H1 (cell line): ENCODE measurements around the gene CUX1. TPM values are rescaled to one million over a fixed set of nuclear protein-coding genes. Genes with fewer than 3 reads are reported as not detected.

ENCODE experiments used
- CEBPB ChIP-seq: IDR thresholded peaks from 2 replicates; pipeline ENCODE4 v1.6.1; 2012; ENCODE audit warnings: low read depth, low read length
- CHD1 ChIP-seq: IDR thresholded peaks from 2 replicates; pipeline ENCODE4 v1.6.1; 2012; ENCODE audit warnings: low read depth, low read length, improper control_type of control experiment
- FOSL1 ChIP-seq: IDR thresholded peaks from 2 replicates; pipeline ENCODE4 v1.6.1; 2011; ENCODE audit warnings: mild to moderate bottlenecking, low read depth, low read length, moderate library complexity; ENCODE audit not compliant: insufficient read depth
- KDM1A ChIP-seq: fragments of 200-600, 300-600 bp; sonication (generic); IDR thresholded peaks from 2 replicates; pipeline ENCODE4 v1.7.1; 2016; ENCODE audit warnings: mild to moderate bottlenecking, low read length, borderline replicate concordance
- PHF8 ChIP-seq: fragments of 200-600 bp; sonication (generic); conservative IDR thresholded peaks from 2 replicates; pipeline ENCODE4 v1.7.1; 2012; ENCODE audit warnings: low read depth, mild to moderate bottlenecking, inconsistent platforms, low read length, moderate library complexity
- POLR2A ChIP-seq, 2 experiments: IDR thresholded peaks; 1 replicate in 1 of 2; 2 replicates in 1 of 2; pipeline ENCODE4 v1.6.1; 2011; ENCODE audit warnings: low read depth in 2 of 2, low read length in 2 of 2, mild to moderate bottlenecking in 2 of 2; ENCODE audit errors: control extremely low read depth in 1 of 2
- SP4 ChIP-seq: IDR thresholded peaks from 2 replicates; pipeline ENCODE4 v1.6.1; 2012; ENCODE audit warnings: low read length, inconsistent platforms
- TAF1 ChIP-seq: IDR thresholded peaks from 2 replicates; pipeline ENCODE4 v1.6.1; 2011; ENCODE audit warnings: mild to moderate bottlenecking, low read depth, low read length
- TBP ChIP-seq: IDR thresholded peaks from 2 replicates; pipeline ENCODE4 v1.6.1; 2011; ENCODE audit warnings: low read depth, low read length, improper control_type of control experiment
- ZNF274 ChIP-seq: IDR thresholded peaks from 2 replicates; pipeline ENCODE4 v1.7.0; 2012; ENCODE audit warnings: low read length, borderline replicate concordance; ENCODE audit errors: extremely low read depth
- polyA plus RNA-seq, 7 experiments: library from polyadenylated mRNA; depleted of rRNA in 3 of 7; stranded (reverse) in 5 of 7; unstranded in 2 of 7; fragments of >200 nt in 5 of 7; fragments of 200-250 nt in 2 of 7; gene quantifications; 1 replicate in 5 of 7; 2 replicates in 1 of 7; 4 replicates in 1 of 7; pipeline versions ENCODE4 v1.2.1 to v1.2.3, GENCODE V29; 2011 to 2013; ENCODE audit warnings: missing spikeins in 2 of 7, mixed read lengths in 2 of 7
- total RNA-seq: library from RNA; stranded (reverse); fragmentation: NEBNext Ultra II Directional; extraction: Animal tissue kit (Norgen Biotek cat#: 25700); gene quantifications from 2 replicates; pipeline ENCODE4 v1.2.1, GENCODE V29; 2021
- TF ChIP-seq, protein P1 (sequence below): fragments of 300-600 bp; sonication (generic); IDR thresholded peaks from 2 replicates; pipeline ENCODE4 v1.7.1; 2012; ENCODE audit warnings: low read length, moderate library complexity, mild to moderate bottlenecking, inconsistent platforms; ENCODE audit not compliant: insufficient replicate concordance
- TF ChIP-seq, protein P2 (sequence below): IDR thresholded peaks from 2 replicates; pipeline ENCODE4 v1.6.1; 2012; ENCODE audit warnings: low read length, inconsistent platforms

The CUX1 gene
- total and polyA plus RNA-seq, 2 of the 8 experiments (the other 6 are each of a cell fraction or from before 2014, with no cell fraction given): 21.6 to 65.9 TPM

DNA sequence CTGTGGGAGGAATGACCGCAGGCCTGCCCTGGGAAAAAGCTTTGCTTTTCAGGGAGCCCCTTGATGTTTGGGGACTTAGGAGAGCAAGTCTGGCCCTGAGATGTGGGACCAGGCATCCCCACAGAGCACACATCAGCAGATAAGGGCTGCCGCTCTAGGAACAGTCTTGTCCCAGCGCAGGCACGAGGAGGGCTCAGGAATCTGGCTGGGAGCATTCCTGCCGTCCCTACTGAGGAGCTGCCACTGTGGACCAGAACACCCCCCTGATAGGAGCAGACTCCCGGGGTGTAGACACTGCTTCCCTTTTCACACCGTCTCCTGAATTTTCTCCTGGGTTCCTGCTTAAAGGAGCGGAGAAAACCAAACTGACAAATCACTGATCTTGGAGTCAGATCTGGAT is 232.3 kb downstream of the CUX1 start (continued):
- TF ChIP-seq, protein P1, sequence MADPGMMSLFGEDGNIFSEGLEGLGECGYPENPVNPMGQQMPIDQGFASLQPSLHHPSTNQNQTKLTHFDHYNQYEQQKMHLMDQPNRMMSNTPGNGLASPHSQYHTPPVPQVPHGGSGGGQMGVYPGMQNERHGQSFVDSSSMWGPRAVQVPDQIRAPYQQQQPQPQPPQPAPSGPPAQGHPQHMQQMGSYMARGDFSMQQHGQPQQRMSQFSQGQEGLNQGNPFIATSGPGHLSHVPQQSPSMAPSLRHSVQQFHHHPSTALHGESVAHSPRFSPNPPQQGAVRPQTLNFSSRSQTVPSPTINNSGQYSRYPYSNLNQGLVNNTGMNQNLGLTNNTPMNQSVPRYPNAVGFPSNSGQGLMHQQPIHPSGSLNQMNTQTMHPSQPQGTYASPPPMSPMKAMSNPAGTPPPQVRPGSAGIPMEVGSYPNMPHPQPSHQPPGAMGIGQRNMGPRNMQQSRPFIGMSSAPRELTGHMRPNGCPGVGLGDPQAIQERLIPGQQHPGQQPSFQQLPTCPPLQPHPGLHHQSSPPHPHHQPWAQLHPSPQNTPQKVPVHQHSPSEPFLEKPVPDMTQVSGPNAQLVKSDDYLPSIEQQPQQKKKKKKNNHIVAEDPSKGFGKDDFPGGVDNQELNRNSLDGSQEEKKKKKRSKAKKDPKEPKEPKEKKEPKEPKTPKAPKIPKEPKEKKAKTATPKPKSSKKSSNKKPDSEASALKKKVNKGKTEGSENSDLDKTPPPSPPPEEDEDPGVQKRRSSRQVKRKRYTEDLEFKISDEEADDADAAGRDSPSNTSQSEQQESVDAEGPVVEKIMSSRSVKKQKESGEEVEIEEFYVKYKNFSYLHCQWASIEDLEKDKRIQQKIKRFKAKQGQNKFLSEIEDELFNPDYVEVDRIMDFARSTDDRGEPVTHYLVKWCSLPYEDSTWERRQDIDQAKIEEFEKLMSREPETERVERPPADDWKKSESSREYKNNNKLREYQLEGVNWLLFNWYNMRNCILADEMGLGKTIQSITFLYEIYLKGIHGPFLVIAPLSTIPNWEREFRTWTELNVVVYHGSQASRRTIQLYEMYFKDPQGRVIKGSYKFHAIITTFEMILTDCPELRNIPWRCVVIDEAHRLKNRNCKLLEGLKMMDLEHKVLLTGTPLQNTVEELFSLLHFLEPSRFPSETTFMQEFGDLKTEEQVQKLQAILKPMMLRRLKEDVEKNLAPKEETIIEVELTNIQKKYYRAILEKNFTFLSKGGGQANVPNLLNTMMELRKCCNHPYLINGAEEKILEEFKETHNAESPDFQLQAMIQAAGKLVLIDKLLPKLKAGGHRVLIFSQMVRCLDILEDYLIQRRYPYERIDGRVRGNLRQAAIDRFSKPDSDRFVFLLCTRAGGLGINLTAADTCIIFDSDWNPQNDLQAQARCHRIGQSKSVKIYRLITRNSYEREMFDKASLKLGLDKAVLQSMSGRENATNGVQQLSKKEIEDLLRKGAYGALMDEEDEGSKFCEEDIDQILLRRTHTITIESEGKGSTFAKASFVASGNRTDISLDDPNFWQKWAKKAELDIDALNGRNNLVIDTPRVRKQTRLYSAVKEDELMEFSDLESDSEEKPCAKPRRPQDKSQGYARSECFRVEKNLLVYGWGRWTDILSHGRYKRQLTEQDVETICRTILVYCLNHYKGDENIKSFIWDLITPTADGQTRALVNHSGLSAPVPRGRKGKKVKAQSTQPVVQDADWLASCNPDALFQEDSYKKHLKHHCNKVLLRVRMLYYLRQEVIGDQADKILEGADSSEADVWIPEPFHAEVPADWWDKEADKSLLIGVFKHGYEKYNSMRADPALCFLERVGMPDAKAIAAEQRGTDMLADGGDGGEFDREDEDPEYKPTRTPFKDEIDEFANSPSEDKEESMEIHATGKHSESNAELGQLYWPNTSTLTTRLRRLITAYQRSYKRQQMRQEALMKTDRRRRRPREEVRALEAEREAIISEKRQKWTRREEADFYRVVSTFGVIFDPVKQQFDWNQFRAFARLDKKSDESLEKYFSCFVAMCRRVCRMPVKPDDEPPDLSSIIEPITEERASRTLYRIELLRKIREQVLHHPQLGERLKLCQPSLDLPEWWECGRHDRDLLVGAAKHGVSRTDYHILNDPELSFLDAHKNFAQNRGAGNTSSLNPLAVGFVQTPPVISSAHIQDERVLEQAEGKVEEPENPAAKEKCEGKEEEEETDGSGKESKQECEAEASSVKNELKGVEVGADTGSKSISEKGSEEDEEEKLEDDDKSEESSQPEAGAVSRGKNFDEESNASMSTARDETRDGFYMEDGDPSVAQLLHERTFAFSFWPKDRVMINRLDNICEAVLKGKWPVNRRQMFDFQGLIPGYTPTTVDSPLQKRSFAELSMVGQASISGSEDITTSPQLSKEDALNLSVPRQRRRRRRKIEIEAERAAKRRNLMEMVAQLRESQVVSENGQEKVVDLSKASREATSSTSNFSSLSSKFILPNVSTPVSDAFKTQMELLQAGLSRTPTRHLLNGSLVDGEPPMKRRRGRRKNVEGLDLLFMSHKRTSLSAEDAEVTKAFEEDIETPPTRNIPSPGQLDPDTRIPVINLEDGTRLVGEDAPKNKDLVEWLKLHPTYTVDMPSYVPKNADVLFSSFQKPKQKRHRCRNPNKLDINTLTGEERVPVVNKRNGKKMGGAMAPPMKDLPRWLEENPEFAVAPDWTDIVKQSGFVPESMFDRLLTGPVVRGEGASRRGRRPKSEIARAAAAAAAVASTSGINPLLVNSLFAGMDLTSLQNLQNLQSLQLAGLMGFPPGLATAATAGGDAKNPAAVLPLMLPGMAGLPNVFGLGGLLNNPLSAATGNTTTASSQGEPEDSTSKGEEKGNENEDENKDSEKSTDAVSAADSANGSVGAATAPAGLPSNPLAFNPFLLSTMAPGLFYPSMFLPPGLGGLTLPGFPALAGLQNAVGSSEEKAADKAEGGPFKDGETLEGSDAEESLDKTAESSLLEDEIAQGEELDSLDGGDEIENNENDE: no peak
- no peak for TF ChIP-seq TBP
- no peak for TF ChIP-seq KDM1A
- TF ChIP-seq, protein P2, sequence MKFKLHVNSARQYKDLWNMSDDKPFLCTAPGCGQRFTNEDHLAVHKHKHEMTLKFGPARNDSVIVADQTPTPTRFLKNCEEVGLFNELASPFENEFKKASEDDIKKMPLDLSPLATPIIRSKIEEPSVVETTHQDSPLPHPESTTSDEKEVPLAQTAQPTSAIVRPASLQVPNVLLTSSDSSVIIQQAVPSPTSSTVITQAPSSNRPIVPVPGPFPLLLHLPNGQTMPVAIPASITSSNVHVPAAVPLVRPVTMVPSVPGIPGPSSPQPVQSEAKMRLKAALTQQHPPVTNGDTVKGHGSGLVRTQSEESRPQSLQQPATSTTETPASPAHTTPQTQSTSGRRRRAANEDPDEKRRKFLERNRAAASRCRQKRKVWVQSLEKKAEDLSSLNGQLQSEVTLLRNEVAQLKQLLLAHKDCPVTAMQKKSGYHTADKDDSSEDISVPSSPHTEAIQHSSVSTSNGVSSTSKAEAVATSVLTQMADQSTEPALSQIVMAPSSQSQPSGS: no peak
- TF ChIP-seq FOSL1: no peak
- no peak for TF ChIP-seq CHD1
- TF ChIP-seq POLR2A (IDR thresholded peaks at IDR 0.05; ENCODE audit: control extremely low read depth in 1 of 2, low read depth in 2 of 2, low read length in 2 of 2): no peak
- no peak for TF ChIP-seq SP4
- no peak for TF ChIP-seq PHF8
- no peak for TF ChIP-seq ZNF274
- TF ChIP-seq CEBPB: no peak
- TF ChIP-seq TAF1: no peak
